HCT116 (cell line): ENCODE data around the gene TSPAN1. TPM values are rescaled to one million over a fixed set of nuclear protein-coding genes. Genes with fewer than 3 reads are reported as not detected.

Source experiments
- ATAC-seq: fragments of 200-7000 bp; cut with Tn5 transposase; 2 replicates; pipeline ENCODE4 v1.9.1; 2020; ENCODE audit warnings: mild to moderate bottlenecking, moderate library complexity
- BruUV-seq: library from RNA; stranded (reverse); fragments of 400-500 nt; replicated peaks from 2 replicates; lab custom pipeline; 2021; lab: Mats Ljungman, UMichigan
- CTCF ChIA-PET: fragments of 300-600 bp; sonication (Branson Sonifier 250); formaldehyde crosslinking; loops from one replicate; lab custom pipeline; 2021; ENCODE audit warnings: antibody characterized with exemption; lab: Charles Lee
- POLR2A ChIA-PET: fragments of 300-600, 350-600 bp; sonication (Branson Sonifier 250); formaldehyde crosslinking; loops from one replicate; lab custom pipeline; 2021; ENCODE audit warnings: antibody characterized with exemption; lab: Charles Lee
- RAD21 ChIA-PET, 2 experiments: fragments of 300-600 bp; sonication (Branson Sonifier 250); formaldehyde crosslinking; loops; one replicate each; lab custom pipeline; 2023; ENCODE audit warnings: low total read pairs in 2 of 2; ENCODE audit not compliant: uncharacterized antibody in 2 of 2, unreplicated experiment in 2 of 2, low non-redundant PET in 1 of 2; lab: Charles Lee
- DNase-seq: peaks from one replicate; pipeline ENCODE4 v3.0.0-alpha.2; 2010; ENCODE audit warnings: low read depth, low spot score
- H2AFZ ChIP-seq: fragments of 200-600 bp; shearing (Covaris generic), sonication (generic); 2 replicates; pipeline ENCODE4 v1.6.1; 2017; ENCODE audit warnings: low read depth, mixed run types, mixed read lengths, antibody characterized with exemption, low read length; ENCODE audit not compliant: poor library complexity, severe bottlenecking
- H3K27ac ChIP-seq: 2 replicates; pipeline ENCODE4 v1.5.1; 2012; ENCODE audit warnings: low read depth, low read length
- H3K27me3 ChIP-seq: fragments of 200-600 bp; sonication (generic); 2 replicates; pipeline ENCODE4 v1.6.1; 2016; ENCODE audit warnings: mixed run types, low read length, mixed read lengths; ENCODE audit not compliant: insufficient read depth
- H3K36me3 ChIP-seq, 2 experiments: fragments of 200-500 bp in 1 of 2; fragments of 200-600 bp in 1 of 2; sonication (Bioruptor generic) in 1 of 2; sonication (generic) in 1 of 2; 2 replicates each; pipeline versions ENCODE4 v1.5.1 to v1.6.1; 2014 to 2016; ENCODE audit warnings: low read length in 2 of 2, inconsistent platforms in 1 of 2, mixed read lengths in 1 of 2, mixed run types in 1 of 2; ENCODE audit not compliant: insufficient read depth in 2 of 2, control insufficient read depth in 1 of 2
- H3K4me1 ChIP-seq, 2 experiments: fragments of 200-600 bp in 1 of 2; sonication (generic) in 1 of 2; 2 replicates each; pipeline versions ENCODE4 v1.5.1 to v1.6.1; 2012 to 2017; ENCODE audit warnings: low read length in 2 of 2, inconsistent platforms in 1 of 2, mild to moderate bottlenecking in 1 of 2, mixed read lengths in 1 of 2, mixed run types in 1 of 2, moderate library complexity in 1 of 2; ENCODE audit not compliant: insufficient read depth in 2 of 2, control insufficient read depth in 1 of 2
- H3K4me2 ChIP-seq: fragments of 200-600 bp; sonication (generic); 2 replicates; pipeline ENCODE4 v1.6.1; 2017; ENCODE audit warnings: mixed run types, low read length, mixed read lengths
- H3K4me3 ChIP-seq, 2 experiments: fragments of 200-600 bp in 1 of 2; sonication (generic) in 1 of 2; replicated peaks in 1 of 2; 2 replicates each; pipeline ENCODE4 v1.5.1; 2011 to 2016; ENCODE audit warnings: low read length in 2 of 2, control low read depth in 1 of 2, low read depth in 1 of 2, mild to moderate bottlenecking in 1 of 2, mixed read lengths in 1 of 2, mixed run types in 1 of 2
- H3K79me2 ChIP-seq: fragments of 200-600 bp; sonication (generic); 2 replicates; pipeline ENCODE4 v1.6.1; 2017; ENCODE audit warnings: mild to moderate bottlenecking, mixed run types, low read length, moderate library complexity, mixed read lengths; ENCODE audit not compliant: insufficient read depth
- H3K9ac ChIP-seq: fragments of 200-600 bp; sonication (generic); 2 replicates; pipeline ENCODE4 v1.6.1; 2016; ENCODE audit warnings: low read length, mixed read lengths
- H3K9me2 ChIP-seq: fragments of 200-600 bp; sonication (generic), shearing (Covaris generic); 2 replicates; pipeline ENCODE4 v1.6.1; 2017; ENCODE audit warnings: mixed run types, mild to moderate bottlenecking, moderate library complexity; ENCODE audit not compliant: insufficient read depth
- H3K9me3 ChIP-seq, 2 experiments: fragments of 200-500 bp in 1 of 2; fragments of 200-600 bp in 1 of 2; sonication (Bioruptor generic) in 1 of 2; sonication (generic) in 1 of 2; 2 replicates each; pipeline ENCODE4 v1.6.1; 2014 to 2017; ENCODE audit warnings: low read length in 2 of 2, mixed read lengths in 2 of 2, inconsistent platforms in 1 of 2, low read depth in 1 of 2, mild to moderate bottlenecking in 1 of 2, mixed run types in 1 of 2, moderate library complexity in 1 of 2; ENCODE audit not compliant: control insufficient read depth in 1 of 2, insufficient read depth in 1 of 2
- H4K20me1 ChIP-seq: fragments of 200-600 bp; sonication (generic), shearing (Covaris generic); 2 replicates; pipeline ENCODE4 v1.6.1; 2017; ENCODE audit warnings: mixed run types, mild to moderate bottlenecking, moderate library complexity; ENCODE audit not compliant: insufficient read depth
- EGR1 ChIP-seq: IDR thresholded peaks from 2 replicates; pipeline ENCODE4 v1.6.1; 2012; ENCODE audit warnings: low read depth
- ELF1 ChIP-seq: IDR thresholded peaks from 2 replicates; pipeline ENCODE4 v1.6.1; 2012; ENCODE audit warnings: low read depth, borderline replicate concordance
- EZH2phosphoT487 ChIP-seq: fragments of 200-600 bp; IDR thresholded peaks from 2 replicates; pipeline ENCODE4 v1.6.1; 2018; ENCODE audit warnings: antibody characterized with exemption, borderline replicate concordance
- JUND ChIP-seq: IDR thresholded peaks from 2 replicates; pipeline ENCODE4 v1.6.1; 2012
- SP1 ChIP-seq: IDR thresholded peaks from 2 replicates; pipeline ENCODE4 v1.6.1; 2012; ENCODE audit warnings: low read depth
- SRF ChIP-seq: IDR thresholded peaks from 2 replicates; pipeline ENCODE4 v1.6.1; 2012; ENCODE audit warnings: low read depth
- TCF7L2 ChIP-seq: IDR thresholded peaks from 2 replicates; pipeline ENCODE4 v1.7.0; 2011; ENCODE audit warnings: borderline replicate concordance, inconsistent platforms; ENCODE audit not compliant: insufficient read depth, insufficient read length; ENCODE audit errors: extremely low read depth
- ZFX ChIP-seq: fragments of 450-650 bp; IDR thresholded peaks from 2 replicates; pipeline ENCODE4 v1.6.1; 2017
- ZNF274 ChIP-seq: fragments of 200-500 bp; sonication (Bioruptor generic); IDR thresholded peaks from 2 replicates; pipeline ENCODE4 v1.6.1; 2014; ENCODE audit warnings: mild to moderate bottlenecking, low read depth, low read length, inconsistent platforms
- intact Hi-C: fragments of 100-400 bp; cut with micrococcal nuclease; formaldehyde crosslinking; loops from 2 replicates; pipeline ENCODE4 v1.10.0; 2022
- total RNA-seq: library from RNA; stranded (reverse); gene quantifications from one replicate; pipeline ENCODE4 v1.2.1, GENCODE V29; 2021; ENCODE audit not compliant: unreplicated experiment
- TF ChIP-seq, protein P1 (sequence below): IDR thresholded peaks from 2 replicates; pipeline ENCODE4 v1.6.1; 2012; ENCODE audit warnings: low read depth
- TF ChIP-seq, protein P2 (sequence below), 3 experiments: fragments of 200-600 bp in 1 of 3; sonication (generic) in 1 of 3; IDR thresholded peaks in 2 of 3; conservative IDR thresholded peaks in 1 of 3; 2 replicates each; pipeline ENCODE4 v1.5.1; 2012 to 2017; ENCODE audit warnings: low read depth in 2 of 3, low read length in 2 of 3, antibody characterized with exemption in 1 of 3, borderline replicate concordance in 1 of 3, control low read depth in 1 of 3, mild to moderate bottlenecking in 1 of 3, mixed read lengths in 1 of 3, mixed run types in 1 of 3, moderate library complexity in 1 of 3; ENCODE audit not compliant: insufficient read depth in 1 of 3
- TF ChIP-seq, protein P3 (sequence below): IDR thresholded peaks from 2 replicates; pipeline ENCODE4 v1.6.1; 2012

Gene TSPAN1
- total RNA-seq, 1 experiment from 2014 or later, result 9.9 TPM

DNA sequence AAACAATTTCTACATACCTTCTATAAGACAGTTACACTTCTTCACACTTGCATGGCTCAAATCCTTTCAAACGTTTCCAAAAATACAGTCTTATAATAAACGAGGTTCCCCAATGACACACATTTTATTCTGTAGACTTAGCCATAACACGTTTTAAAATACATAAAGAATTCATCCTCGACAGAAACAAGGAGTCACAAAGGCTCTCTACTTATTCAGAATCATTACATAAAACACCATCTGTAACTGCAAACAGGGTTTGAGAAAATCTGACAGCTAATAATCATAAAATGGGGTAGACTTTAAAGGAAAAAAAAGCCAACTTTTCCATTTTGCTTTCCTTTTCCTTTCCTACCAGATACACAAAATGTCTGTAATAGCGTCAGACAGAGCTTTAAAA lies 44.3 kb upstream of the TSPAN1 start:
- Histone ChIP-seq H3K27ac (no peak overlapping the region), H3K9ac (no peak overlapping the region), H4K20me1 (no peaks in the 10 kb centered on the region), H3K4me3 (no peak overlapping the region), H2AFZ (no peak overlapping the region)
- BruUV-seq, result no TSS peak
- CTCF ChIA-PET, result interaction anchor here (1.4 kb wide), 1 partner anchor 93 kb away, joined by 5 read pairs; no protein-coding TSS in a partner anchor
- no peak for TF ChIP-seq SP1
- no peak for TF ChIP-seq ZFX
- TF ChIP-seq JUND, result no peak
- TF ChIP-seq, protein P1, sequence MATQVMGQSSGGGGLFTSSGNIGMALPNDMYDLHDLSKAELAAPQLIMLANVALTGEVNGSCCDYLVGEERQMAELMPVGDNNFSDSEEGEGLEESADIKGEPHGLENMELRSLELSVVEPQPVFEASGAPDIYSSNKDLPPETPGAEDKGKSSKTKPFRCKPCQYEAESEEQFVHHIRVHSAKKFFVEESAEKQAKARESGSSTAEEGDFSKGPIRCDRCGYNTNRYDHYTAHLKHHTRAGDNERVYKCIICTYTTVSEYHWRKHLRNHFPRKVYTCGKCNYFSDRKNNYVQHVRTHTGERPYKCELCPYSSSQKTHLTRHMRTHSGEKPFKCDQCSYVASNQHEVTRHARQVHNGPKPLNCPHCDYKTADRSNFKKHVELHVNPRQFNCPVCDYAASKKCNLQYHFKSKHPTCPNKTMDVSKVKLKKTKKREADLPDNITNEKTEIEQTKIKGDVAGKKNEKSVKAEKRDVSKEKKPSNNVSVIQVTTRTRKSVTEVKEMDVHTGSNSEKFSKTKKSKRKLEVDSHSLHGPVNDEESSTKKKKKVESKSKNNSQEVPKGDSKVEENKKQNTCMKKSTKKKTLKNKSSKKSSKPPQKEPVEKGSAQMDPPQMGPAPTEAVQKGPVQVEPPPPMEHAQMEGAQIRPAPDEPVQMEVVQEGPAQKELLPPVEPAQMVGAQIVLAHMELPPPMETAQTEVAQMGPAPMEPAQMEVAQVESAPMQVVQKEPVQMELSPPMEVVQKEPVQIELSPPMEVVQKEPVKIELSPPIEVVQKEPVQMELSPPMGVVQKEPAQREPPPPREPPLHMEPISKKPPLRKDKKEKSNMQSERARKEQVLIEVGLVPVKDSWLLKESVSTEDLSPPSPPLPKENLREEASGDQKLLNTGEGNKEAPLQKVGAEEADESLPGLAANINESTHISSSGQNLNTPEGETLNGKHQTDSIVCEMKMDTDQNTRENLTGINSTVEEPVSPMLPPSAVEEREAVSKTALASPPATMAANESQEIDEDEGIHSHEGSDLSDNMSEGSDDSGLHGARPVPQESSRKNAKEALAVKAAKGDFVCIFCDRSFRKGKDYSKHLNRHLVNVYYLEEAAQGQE, result no peak
- no peak for TF ChIP-seq TCF7L2
- TF ChIP-seq EGR1, result no peak
- TF ChIP-seq, protein P2, sequence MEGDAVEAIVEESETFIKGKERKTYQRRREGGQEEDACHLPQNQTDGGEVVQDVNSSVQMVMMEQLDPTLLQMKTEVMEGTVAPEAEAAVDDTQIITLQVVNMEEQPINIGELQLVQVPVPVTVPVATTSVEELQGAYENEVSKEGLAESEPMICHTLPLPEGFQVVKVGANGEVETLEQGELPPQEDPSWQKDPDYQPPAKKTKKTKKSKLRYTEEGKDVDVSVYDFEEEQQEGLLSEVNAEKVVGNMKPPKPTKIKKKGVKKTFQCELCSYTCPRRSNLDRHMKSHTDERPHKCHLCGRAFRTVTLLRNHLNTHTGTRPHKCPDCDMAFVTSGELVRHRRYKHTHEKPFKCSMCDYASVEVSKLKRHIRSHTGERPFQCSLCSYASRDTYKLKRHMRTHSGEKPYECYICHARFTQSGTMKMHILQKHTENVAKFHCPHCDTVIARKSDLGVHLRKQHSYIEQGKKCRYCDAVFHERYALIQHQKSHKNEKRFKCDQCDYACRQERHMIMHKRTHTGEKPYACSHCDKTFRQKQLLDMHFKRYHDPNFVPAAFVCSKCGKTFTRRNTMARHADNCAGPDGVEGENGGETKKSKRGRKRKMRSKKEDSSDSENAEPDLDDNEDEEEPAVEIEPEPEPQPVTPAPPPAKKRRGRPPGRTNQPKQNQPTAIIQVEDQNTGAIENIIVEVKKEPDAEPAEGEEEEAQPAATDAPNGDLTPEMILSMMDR (IDR thresholded peaks at IDR 0.05 in 2 of 3, conservative IDR thresholded peaks at IDR 0.05 in 1 of 3; ENCODE audit: borderline replicate concordance in 1 of 3, insufficient read depth in 1 of 3, low read depth in 2 of 3, low read length in 2 of 3), result no peak
- TF ChIP-seq, protein P3, sequence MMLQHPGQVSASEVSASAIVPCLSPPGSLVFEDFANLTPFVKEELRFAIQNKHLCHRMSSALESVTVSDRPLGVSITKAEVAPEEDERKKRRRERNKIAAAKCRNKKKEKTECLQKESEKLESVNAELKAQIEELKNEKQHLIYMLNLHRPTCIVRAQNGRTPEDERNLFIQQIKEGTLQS, result no peak
- TF ChIP-seq SRF, result no peak
- no peak for TF ChIP-seq ELF1
- TF ChIP-seq EZH2phosphoT487, result no peak
- TF ChIP-seq ZNF274, result no peak
- TF ChIP-seq, all 23 proteins: peak for 0
- Histone ChIP-seq H3K9me3 (no peaks in the 10 kb centered on the region), H3K4me1 (peaks cover 18 to 19% of the 10 kb centered on the region in 2 experiments), H3K79me2 (no peaks in the 10 kb centered on the region), H3K9me2 (no peaks in the 10 kb centered on the region), H3K36me3 (no peaks in the 10 kb centered on the region), H3K4me2 (no peak overlapping the region), H3K27me3 (no peaks in the 10 kb centered on the region)
- RAD21 ChIA-PET, result no interaction called here
- POLR2A ChIA-PET, result no interaction called here
- DNase-seq (no peak), ATAC-seq (no peak)
- intact Hi-C loops, result no loop called here
